GM18511 (cell line): ENCODE data around the gene C9orf43.
"Not testable (repeated sequence)": the region's sequence is repeated elsewhere in the genome, so short reads cannot be mapped to it uniquely, and the experiment has no call there.

Experiments
- ATAC-seq: cut with Tn5 transposase; IDR thresholded peaks from one replicate; pipeline ENCODE4 v1.9.1; 2021; ENCODE audit warnings: mild to moderate bottlenecking, moderate library complexity; ENCODE audit not compliant: unreplicated experiment

C9orf43 gene

DNA sequence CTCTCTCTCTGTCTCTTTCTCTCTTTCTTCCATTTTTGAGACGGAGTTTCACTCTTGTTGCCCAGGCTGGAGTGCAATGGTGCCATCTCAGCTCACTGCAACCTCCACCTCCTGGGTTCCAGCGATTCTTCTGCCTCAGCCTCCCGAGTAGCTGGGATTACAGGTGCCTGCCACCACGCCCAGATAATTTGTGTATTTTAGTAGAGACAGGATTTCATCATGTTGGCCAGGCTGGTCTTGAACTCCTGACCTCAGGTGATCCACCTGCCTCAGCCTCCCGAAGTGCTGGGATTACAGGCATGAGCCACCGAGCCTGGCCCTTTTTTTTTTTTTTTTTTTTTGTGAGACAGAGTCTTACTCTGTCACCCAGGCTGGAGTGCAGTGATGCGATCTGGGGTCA, 29.1 kb upstream of the C9orf43 start:
- ATAC-seq = not testable (repeated sequence)

DNA sequence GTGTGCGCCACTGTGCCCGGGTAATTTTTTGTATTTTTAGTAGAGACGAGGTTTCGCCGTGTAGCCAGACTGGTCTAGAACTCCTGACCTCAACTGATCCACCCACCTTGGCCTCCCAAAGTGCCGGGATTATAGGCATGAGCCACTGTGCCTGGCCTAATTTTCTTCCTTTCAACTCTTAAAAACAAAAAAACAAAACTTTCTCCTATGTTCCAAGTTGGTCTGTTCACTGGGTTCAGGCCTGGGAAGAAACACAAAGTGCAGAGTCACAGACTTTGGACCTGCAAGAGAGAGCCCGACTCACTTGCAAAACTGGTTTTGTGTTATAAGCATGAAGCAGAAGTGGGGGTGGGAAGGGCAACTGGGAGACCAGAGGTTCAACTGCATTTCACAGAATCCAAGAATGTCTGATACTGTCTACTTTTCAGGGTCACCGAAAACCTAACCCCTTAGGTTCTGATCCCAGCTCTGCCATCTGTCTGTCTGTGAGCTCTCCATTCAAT, 28.6 kb upstream of the C9orf43 start:
- no peak for ATAC-seq

DNA sequence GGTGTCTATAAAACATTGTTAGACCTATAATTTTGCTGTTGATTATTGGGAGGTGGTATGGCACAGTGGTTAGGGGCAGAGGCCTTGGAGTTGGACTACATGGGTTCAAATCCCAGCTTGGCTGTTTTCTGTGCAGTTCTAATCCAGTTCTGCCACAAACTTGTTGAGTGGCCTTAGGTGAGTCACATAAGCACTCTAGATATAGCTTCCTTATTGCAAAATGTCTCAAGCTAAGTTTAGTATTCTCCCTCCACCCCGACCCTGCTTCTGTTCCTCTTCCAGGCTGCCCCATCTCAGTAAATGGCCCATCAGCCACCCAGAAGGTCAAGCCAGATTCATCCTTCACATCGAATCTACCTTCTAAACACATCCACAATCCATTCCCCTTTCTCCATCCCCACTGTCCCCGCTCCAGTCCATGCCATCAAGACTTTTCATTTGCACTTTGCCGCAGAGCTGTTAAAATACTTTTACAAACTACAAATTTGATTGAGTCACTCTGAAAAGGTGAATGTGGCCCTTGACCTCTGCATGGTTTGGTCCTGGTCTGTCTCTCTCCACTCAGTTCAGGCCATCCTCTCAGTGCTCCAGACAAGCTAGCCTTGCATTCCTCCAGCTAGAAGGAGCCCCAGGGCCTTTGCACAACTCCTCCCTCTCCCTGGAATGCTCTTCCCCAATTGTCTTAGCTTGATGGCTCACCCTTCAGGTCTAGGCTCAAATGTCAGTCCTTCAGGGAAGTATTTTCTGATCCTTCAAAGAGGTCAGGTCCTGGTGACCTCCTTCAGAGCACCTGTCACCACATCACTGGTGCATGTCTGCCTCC, 23.8 kb upstream of the C9orf43 start:
- ATAC-seq = no peak

DNA sequence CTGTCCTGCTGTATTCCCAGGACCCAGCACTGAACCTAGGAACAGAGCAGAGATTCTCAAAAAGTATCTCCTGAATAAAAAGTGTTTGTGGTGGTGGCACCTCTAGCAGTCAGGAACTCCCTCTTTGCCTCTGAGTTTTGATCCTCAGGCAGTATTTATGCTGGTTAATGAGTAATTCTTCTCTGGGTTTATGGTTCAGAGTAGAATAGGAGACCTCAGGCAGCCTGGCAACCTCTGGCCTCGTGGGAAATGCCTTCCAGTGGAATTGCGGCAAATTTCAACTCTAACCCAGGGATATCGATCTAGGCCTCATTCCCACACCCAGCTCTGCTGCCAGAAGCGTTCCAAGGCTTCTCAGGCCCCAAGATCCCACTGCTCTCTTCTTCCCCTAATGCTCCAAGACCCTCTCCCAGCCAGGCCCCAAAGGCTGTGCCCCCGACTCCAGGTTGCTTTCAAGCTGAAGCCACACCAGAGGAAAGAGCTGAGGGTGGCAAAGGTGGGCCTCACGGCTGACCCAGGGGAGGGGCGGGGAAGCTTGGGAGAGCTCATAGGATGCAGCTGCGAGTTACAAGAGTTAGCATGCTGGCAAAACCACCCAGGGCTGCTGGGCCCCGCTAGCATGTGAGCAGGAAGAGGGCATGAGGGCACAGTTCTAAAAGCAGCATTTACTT, 22.9 kb upstream of the C9orf43 start:
- no peak for ATAC-seq

DNA sequence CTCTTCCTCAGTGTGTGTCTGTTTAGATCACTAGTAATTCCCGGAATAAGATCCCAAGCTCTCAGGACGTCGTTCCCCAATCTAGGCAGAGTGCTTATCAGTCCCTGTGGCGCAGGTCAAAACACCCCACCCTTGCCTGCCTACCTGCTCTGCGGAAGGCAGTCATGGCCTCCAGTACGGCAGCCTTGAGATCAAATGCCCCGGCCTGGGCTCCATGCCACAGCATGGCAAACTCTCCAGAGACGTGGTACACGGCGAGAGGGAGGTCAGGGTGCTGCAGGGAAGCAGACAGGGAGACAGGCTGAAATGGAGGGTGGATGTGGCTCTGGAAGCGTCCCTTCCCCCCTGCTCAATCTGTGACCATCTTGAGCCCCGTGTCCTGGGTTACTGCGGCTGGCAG, 21.7 kb upstream of the C9orf43 start:
- no peak for ATAC-seq

DNA sequence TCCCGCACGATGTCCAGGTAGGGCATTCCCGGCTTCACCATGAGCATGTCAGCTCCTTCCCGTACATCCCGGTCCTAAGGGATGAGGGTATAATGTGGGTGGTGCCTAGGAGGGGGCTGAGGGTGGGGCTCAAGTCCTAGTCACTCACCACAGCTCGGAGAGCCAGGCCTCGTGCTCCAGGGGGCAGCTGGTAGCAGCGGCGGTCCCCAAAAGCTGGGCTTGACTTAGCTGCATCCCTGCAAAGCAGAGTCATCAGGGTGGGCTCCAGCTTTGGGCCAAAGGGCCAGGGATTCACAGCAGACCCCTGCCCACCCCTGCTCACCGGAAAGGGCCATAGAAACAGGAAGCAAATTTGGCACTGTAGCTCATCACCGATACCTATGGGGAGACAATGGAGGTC, 21.1 kb upstream of the C9orf43 start:
- no peak for ATAC-seq

DNA sequence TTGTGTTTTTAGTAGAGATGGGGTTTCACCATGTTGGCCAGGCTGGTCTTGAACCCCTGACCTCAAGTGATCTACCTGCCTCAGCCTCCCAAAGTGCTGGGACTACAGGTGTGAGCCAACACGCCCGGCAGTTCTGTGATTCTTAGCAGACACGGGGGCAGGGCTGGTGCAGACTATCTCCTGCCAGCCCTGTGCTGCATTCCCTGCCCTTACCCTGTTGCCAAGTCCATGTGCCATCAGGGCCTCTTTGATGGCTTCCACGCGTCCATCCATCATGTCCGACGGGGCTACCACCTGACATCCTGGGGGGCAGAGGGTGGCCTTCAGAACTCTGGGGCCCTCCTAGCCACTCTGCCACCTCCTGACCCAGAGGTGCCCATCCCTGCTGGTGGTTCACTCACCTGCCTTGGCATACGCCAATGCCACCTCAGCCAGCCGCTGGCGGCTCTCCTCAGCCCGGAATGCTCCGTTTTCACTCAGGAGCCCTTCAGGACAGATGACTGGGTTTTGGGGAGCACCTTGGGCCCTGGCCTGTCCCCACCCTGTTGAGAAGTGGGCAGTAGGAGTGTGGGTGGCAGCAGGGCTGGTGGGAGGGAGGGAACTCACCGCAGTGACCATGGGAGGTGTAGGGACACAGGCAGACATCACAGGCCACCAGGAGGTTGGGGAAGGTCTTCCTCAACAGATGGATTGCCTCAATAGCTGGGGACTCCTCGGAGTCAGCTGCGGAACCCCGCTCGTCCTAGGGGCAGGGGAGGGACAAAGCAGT, 20.2 kb upstream of the C9orf43 start:
- ATAC-seq = no peak

DNA sequence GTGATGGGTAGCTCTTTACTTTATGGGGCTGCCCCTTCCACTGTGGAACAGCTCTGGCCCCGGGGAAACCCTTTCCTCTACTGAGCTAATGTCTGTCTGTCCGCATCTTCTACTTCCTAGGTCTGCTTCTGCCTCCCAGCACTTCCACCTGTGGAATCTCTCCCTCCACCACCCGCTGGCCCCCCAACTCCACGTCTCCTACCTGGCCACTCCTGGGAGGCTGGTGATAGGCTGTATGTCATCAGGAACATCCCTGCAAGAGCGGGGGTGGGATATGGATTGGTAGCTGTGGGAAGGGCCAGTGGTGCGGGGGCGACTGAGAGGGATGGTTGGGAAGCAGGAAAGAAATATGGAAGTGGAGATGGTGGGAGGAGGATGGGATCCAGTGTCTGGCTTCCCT, 18.6 kb upstream of the C9orf43 start:
- ATAC-seq = no peak

DNA sequence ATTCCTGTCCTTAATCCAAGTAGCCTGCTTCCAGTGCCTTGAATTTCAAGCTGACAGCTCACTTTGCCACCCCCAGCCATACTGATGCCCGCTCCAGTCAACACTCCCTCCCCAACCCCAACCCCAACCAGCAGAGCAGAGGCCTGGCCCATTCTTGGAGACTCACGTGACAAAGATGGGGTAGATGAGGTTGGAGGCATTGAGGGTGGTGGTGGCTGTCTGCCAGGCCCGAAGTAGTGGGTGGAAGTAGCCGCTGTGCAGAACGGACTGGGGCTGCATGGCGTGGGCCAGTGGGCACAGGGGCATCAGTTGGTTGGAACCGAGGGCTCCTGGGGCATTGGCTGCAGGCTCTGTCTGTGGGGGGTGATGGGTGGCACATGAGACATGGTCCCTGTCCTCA, 17.3 kb upstream of the C9orf43 start:
- no peak for ATAC-seq

DNA sequence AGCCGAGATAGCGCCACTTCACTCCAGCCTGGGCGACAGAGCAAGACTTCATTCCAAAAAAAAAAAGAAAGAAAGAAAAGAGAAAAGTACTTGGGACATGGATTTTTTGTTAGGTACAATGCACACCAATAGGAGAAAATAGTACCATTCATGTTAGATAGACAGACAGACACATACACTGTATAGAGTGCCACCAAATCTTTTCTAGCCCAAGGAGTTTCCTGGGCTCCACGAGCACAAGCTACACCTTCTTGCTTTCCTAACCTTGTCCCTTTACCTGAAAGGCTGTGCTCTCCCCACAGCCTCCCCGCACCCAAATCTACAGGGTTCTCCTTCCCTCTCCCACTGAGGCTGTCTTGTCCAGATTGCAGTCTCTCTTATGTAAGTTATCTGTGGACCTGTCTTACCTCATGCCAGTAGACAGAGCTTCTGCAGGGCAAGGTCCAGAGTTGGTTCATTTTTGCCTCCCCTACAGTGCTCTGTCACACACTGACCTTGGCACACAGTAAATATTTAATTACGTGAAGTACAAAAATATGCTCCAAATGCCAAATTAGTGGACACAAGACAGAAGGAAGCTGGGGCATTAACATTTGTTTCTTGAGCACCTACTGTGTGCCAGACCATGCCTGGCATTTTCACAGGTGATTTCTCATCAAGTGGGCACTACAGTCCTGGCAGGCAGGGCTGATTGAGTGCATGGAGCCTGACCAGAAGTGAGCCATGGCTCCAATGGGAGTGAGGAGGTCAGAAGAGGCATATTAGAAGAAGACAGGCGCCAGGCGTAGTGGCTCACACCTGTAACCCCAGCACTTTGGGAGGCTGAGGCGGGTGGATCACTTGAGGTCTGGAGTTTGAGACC, 15.3 kb upstream of the C9orf43 start:
- ATAC-seq = no peak

DNA sequence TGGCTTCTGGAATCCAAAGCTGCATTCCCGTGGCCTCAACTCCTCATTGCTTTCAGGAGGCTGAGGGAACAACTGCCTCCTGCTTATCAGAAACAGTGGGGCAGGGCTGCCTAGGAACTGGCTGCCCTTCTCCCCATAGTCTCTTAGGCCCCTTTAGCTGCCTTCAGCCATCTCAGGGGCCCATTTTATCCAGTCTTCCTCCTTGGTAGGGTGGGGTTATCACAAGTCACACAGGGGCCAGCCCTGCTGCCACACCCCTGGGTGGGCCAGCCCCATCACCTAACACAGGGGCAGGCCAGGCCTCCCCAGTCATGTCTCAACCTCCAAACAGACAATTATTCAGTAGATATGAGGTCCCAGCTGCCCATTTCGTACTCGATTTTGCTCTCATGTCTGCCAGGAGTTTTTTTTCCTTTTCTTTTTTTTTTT, 13.3 kb upstream of the C9orf43 start:
- no peak for ATAC-seq

DNA sequence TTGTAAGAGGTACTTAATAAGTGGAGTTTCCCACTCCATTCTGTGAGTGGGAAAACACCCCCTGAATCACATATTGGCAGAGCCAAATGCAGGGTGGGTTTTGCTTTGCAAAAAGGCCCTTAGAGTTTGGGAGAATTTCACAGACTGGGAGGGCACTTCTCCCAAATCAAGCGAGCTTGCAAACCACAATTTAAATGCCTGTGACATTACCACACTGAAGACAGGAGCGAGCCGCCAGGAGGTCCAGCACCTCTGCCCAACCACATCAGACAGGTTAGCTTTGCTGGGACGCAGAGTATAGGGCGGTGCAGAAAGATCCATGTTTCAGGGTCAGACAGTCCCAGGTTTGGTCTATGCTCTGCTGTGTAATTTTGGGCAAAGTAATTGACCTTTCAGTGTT, 11.8 kb upstream of the C9orf43 start:
- no peak for ATAC-seq

DNA sequence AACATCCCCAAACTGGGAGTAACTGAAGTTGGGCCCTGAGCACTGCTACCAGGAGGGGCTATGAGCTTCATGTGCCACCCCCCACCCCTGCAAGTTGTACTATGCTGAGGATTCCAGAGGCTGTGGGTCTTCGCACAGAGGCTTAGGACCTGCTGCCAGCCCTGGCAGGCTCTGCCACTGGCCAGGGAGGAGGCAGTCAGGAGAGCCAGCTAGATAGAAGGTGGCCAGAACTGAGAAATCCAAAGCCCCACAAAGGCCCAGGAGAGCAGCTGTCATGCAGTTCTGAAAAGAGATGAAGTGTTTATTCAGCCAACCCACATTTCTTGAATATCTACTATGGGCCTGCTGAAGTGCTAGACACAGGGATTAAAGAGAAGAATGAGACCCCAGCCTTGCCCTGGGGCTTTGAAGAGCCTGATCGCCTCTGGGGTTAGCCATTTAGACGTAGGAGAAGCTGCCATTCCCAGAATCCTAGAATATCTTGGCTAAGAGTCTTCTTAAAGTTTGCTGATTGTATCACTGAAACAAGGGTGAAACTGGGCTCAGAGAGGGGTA, 10.8 kb upstream of the C9orf43 start:
- ATAC-seq = no peak

DNA sequence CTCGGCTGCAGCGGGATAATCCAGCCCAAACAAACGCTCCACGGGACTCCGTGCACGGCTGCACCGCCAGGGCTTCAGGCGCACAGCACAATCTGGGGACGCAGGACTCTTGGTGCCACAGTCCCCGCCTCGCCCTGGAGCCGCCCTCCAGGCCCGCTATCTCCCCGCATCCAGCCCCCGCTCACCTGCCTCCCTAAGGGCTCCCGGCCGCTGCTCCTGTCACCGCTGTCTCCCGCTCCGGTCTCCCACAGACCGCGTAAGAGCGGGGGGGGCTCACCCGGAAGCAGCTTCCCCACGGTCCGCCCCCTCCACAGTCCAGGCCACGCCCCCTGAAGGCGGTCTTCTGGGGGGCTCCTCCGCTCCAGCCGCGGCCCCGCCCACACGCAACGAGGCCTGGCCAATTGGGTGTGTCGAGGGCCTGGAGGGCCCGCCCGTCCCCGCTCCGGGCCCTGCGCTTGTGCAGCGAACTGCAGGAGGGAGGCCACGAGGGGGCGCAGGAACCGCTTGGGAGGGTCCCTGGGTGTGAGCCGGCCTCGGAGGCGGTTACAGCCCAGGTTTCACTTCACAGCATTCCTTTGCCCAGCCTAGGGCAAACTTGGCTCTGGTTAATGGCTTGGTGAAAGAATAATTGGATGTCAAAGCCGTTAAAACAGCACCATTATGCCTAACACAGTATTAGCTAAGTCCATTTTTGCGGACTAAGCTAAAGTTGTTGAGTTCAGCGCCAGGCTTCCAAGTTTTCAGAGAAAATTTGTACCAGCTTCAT, 9.3 kb upstream of the C9orf43 start, which contains the start of gene ALAD:
TSS of gene ALAD (minus strand) at position 258 of the 766 bp plus-strand sequence. CDS start 7,725 bp downstream, outside the sequence.
- ATAC-seq = peak; percentile 99

DNA sequence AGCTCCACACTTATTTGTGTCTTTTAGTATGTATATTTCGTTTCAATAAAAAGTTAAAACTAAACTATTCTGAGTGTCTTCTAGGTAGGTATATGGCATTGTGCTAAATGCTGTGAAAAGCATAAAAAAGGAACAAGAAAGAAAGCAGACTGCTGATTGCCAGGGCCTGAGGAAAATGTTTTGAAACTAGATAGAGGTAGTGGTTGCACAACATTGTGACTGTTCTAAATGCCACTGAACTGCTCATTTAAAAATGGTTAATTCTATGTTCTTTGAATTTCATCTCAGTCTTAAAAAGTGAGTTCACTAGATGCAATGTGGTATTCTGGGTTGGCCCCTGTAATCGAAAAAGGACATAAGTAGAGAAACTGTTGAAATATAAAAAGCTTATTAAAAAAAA, 6.9 kb upstream of the C9orf43 start:
- ATAC-seq = no peak

DNA sequence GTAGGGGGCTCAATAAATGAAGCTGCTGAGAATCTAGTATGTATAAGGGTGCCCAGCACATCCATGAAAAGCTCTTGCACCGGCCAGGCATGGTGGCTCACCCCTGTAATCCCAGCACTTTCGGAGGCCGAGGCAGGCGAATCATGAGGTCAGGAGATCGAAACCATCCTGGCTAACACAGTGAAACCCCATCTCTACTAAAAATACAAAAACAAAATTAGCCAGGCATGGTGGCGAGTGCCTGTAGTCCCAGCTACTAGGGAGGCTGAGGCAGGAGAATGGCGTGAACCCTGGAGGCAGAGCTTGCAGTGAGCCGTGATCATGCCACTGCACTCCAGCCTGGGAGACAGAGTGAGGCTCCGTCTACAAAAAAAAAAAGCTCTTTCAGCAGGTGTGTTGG, 4.2 kb upstream of the C9orf43 start:
- not testable (repeated sequence) for ATAC-seq

DNA sequence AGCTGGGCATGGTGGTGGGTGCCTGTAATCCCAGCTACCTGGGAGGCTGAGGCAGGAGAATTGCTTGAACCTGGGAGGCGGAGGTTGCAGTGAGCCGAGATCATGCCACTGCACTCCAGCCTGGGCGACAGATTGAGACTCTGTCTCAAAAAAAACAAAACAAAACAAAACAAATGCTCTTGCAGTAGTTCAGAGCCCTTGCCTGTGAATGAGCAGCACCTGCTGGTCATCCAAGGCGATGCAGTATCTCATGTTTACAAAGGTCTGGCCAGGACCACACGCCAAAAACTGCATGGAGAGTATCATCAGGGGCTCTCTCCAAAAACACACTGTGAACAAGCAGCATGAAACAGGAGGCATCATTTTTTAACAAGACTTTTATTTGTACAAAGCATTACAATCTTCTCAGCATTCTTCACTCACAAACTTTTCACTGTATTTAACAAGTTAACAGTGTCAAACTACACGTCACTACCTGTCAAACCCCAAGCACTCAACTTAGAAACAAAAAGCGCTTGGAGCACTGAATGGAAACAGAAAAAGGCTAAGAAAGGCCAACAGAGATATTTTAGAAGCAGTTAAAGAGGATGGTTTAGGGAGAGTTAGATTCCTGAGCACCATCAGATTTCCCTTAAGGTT, 3.6 kb upstream of the C9orf43 start:
- peak; percentile 18 for ATAC-seq

DNA sequence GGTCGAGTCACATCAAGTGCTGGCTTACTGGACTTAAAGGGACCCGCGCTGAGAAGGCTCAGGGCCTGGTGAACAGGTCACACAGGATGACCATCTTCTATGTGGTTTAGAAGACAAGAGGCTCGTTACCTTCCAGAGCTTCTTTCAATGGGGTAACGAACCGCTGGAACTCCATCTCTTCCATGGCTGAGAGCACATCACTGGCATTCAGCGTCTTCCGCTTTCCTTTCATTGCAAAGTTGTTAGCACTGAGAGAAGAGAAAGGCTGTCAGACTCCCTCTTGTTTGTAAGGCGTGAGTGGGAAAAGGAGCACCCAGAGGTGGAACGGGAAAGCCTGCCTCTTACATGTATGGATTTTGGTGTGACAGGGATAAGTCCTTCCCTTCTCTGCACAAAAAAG, 1.1 kb upstream of the C9orf43 start:
- ATAC-seq = no peak

DNA sequence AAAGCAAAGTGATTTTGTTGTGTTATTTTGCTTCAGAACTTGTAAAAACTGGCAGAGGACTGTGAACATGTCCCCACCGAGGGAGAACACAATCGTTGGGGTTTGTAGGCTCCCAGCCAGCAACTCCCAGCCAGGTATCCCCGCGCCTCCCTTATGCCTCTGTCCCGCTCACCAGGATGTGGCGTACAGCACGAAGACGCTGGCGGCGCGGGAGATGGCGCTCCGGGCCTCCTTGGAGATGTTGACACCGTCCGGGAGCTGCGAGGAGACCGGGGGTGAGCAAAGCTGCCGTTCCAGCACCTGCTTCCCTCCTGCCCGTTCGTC, 702 bp upstream of the C9orf43 start:
- peak; percentile 7 for ATAC-seq
